A549 (cell line): ENCODE results near the gene MACROD1. TPM values are rescaled to one million over a fixed set of nuclear protein-coding genes. Genes with fewer than 3 reads are reported as not detected.
A peak's percentile ranks its signal among the peaks of the same experiment; 100 is the strongest.

Source experiments
- ATAC-seq, 2 experiments: fragments of 200-7000 bp in 1 of 2; fragments of >200 bp in 1 of 2; cut with Nextera tagmentation in 1 of 2; cut with Tn5 transposase in 1 of 2; 3 replicates each; pipeline versions ENCODE4 v1.8.0 to v1.9.1; 2018 to 2020; ENCODE audit warnings: mild to moderate bottlenecking in 1 of 2, moderate library complexity in 1 of 2
- CTCF ChIA-PET: fragments of 300-600 bp; sonication (Branson Sonifier 250); formaldehyde crosslinking; extraction: SDS; loops from one replicate; lab custom pipeline; 2021; ENCODE audit warnings: antibody characterized with exemption, inconsistent platforms; lab: Yijun Ruan, JAX
- POLR2A ChIA-PET: fragments of 350-600 bp; formaldehyde crosslinking; extraction: SDS; loops from one replicate; lab custom pipeline; 2021; ENCODE audit warnings: antibody characterized with exemption, inconsistent platforms; lab: Yijun Ruan, JAX
- DNase-seq, 2 experiments: peaks; one replicate each; pipeline versions ENCODE4 v3.0.0 to v3.0.0-alpha.2; 2011 to 2016; ENCODE audit warnings: low read depth in 1 of 2, low spot score in 1 of 2
- FAIRE-seq: peaks from 2 replicates; lab custom pipeline; 2011; peaks lifted over from hg19 to GRCh38; lab: Jason Lieb, UNC
- H3K27ac ChIP-seq, 2 experiments: fragments of >200 bp; sonication (Bioruptor Twin); formaldehyde crosslinking; 3 replicates each; pipeline ENCODE4 v1.5.1; 2016 to 2017
- H3K4me1 ChIP-seq: fragments of >200 bp; sonication (Bioruptor Twin); formaldehyde crosslinking; 3 replicates; pipeline ENCODE4 v1.6.1; 2016
- H3K4me2 ChIP-seq: fragments of >200 bp; sonication (Bioruptor Twin); formaldehyde crosslinking; 3 replicates; pipeline ENCODE4 v1.6.1; 2016
- H3K4me3 ChIP-seq: fragments of >200 bp; sonication (Bioruptor Twin); formaldehyde crosslinking; 3 replicates; pipeline ENCODE4 v1.5.1; 2016
- H3K9me3 ChIP-seq: fragments of >200 bp; sonication (Bioruptor Twin); formaldehyde crosslinking; 3 replicates; pipeline ENCODE4 v1.6.1; 2016
- BCL3 ChIP-seq: fragments of >200 bp; sonication (Bioruptor Twin); formaldehyde crosslinking; IDR thresholded peaks from 3 replicates; pipeline ENCODE4 v1.6.1; 2016
- CEBPB ChIP-seq, 2 experiments: fragments of >200 bp in 1 of 2; sonication (Bioruptor Twin) in 1 of 2; formaldehyde crosslinking in 1 of 2; IDR thresholded peaks; 2 replicates each; pipeline ENCODE4 v1.6.1; 2012 to 2016
- CHD2 ChIP-seq: fragments of 150-350 bp; IDR thresholded peaks from 2 replicates; pipeline ENCODE4 v1.6.1; 2014; ENCODE audit warnings: low read length; ENCODE audit not compliant: partially characterized antibody
- E2F6 ChIP-seq: IDR thresholded peaks from 2 replicates; pipeline ENCODE4 v1.6.1; 2012; ENCODE audit warnings: low read depth, borderline replicate concordance
- EHF ChIP-seq: fragments of 250-450 bp; sonication (Bioruptor Pico); IDR thresholded peaks from 2 replicates; pipeline ENCODE4 v1.5.0; 2020; ENCODE audit warnings: mild to moderate bottlenecking
- EHMT2 ChIP-seq: fragments of 200-600 bp; sonication (generic); IDR thresholded peaks from 2 replicates; pipeline ENCODE4 v1.6.1; 2016; ENCODE audit warnings: antibody characterized with exemption, low read depth, mild to moderate bottlenecking, moderate library complexity
- EP300 ChIP-seq, 2 experiments: fragments of >200 bp; sonication (Bioruptor Twin); formaldehyde crosslinking; IDR thresholded peaks; 2 replicates in 1 of 2; 3 replicates in 1 of 2; pipeline ENCODE4 v1.6.1; 2016 to 2017
- FOSB ChIP-seq: fragments of 250-450 bp; sonication (Bioruptor Pico); IDR thresholded peaks from 2 replicates; pipeline ENCODE4 v1.5.0; 2020; ENCODE audit warnings: mild to moderate bottlenecking, moderate library complexity
- FOSL2 ChIP-seq, 2 experiments: fragments of 450-650 bp in 1 of 2; fragments of >200 bp in 1 of 2; sonication (Bioruptor Twin) in 1 of 2; formaldehyde crosslinking; IDR thresholded peaks; 2 replicates each; pipeline versions ENCODE4 v1.5.0 to v1.6.1; 2016 to 2020; ENCODE audit warnings: mild to moderate bottlenecking in 1 of 2, moderate library complexity in 1 of 2
- KDM1A ChIP-seq: fragments of 200-600 bp; sonication (generic); IDR thresholded peaks from 2 replicates; pipeline ENCODE4 v1.6.1; 2016; ENCODE audit warnings: low read depth, mild to moderate bottlenecking
- MAX ChIP-seq: IDR thresholded peaks from 2 replicates; pipeline ENCODE4 v1.6.1; 2012
- MYC ChIP-seq: IDR thresholded peaks from 2 replicates; pipeline ENCODE4 v1.6.1; 2012; ENCODE audit warnings: mild to moderate bottlenecking, inconsistent platforms, low read length, improper control_type of control experiment, borderline replicate concordance
- NFE2L2 ChIP-seq: fragments of 150-350 bp; conservative IDR thresholded peaks from 2 replicates; pipeline ENCODE4 v1.6.1; 2014; ENCODE audit warnings: low read length
- PBX3 ChIP-seq: IDR thresholded peaks from 2 replicates; pipeline ENCODE4 v1.6.1; 2012
- POLR2A ChIP-seq: IDR thresholded peaks from 2 replicates; pipeline ENCODE4 v1.6.1; 2012; ENCODE audit warnings: mild to moderate bottlenecking, low read length
- REST ChIP-seq: fragments of 200-600 bp; sonication (generic); IDR thresholded peaks from 2 replicates; pipeline ENCODE4 v1.6.1; 2016; ENCODE audit warnings: antibody characterized with exemption, mild to moderate bottlenecking, moderate library complexity
- RNF2 ChIP-seq: fragments of 200-600 bp; sonication (generic); IDR thresholded peaks from 2 replicates; pipeline ENCODE4 v1.6.1; 2016; ENCODE audit warnings: low read depth, mild to moderate bottlenecking, antibody characterized with exemption, moderate library complexity, borderline replicate concordance
- USF2 ChIP-seq: fragments of 450-650 bp; IDR thresholded peaks from 2 replicates; pipeline ENCODE4 v1.6.1; 2014; ENCODE audit warnings: antibody characterized with exemption
- ZFP36 ChIP-seq: fragments of 450-650 bp; IDR thresholded peaks from 2 replicates; pipeline ENCODE4 v1.6.1; 2014; ENCODE audit warnings: borderline replicate concordance; ENCODE audit not compliant: partially characterized antibody
- WGBS: methylation state at CpG from one replicate; pipeline ENCODE4 v1.1.6; 2017; ENCODE audit errors: missing lambda C conversion rate; 5-methylcytosine and 5-hydroxymethylcytosine counted together
- polyA plus RNA-seq, 4 experiments: library from polyadenylated mRNA; depleted of rRNA in 3 of 4; stranded (reverse); fragments of >200 nt; fragmentation: RNase III in 1 of 4; extraction: RNeasy Plus Mini Kit Qiagen cat#74134 plus additional on column Dnase treatment in 1 of 4; gene quantifications; 2 replicates in 3 of 4; 3 replicates in 1 of 4; pipeline ENCODE4 v1.2.3, GENCODE V29; 2011 to 2017

MACROD1 gene
- polyA plus RNA-seq, 2 of the 4 experiments (the other 2 are of a cell fraction): 15.1 to 16.6 TPM

- Histone ChIP-seq H3K4me3 (no peak overlapping the region), H3K4me1 (no peaks in the 10 kb centered on the region; the same call in none of the 3 replicates), H3K4me2 (no peak overlapping the region), H3K27ac (no peak overlapping the region), H3K9me3 (no peaks in the 10 kb centered on the region)
- no peak for FAIRE-seq
- no peak for ATAC-seq
- TF ChIP-seq FOSB: no peak
- no peak for TF ChIP-seq EHMT2
- no peak for TF ChIP-seq FOSL2 (IDR thresholded peaks at IDR 0.05)
- no peak for TF ChIP-seq FOSL2 (CRISPR knock-in tag; IDR thresholded peaks at IDR 0.05)
- DNase-seq: no peak
- ChIA-PET POLR2A (no interaction called here), CTCF (interaction anchor here (1.0 to 4.5 kb wide), 3 partner anchors 12 to 60 kb away, joined by 3 to 25 read pairs (median 7); partner anchors contain the start of gene FERMT3)
- WGBS: 97% methylated on average over 5 of the region's 5 CpGs
Observed at GRCh38 chr11:64192434-64192833, 26.5 kb upstream of the MACROD1 start.

- Histone ChIP-seq H3K27ac (no peak overlapping the region; a peak in 1 of 6 replicates), H3K4me1 (peaks cover 20% of the 10 kb centered on the region), H3K4me2 (no peak overlapping the region), H3K4me3 (no peak overlapping the region), H3K9me3 (no peaks in the 10 kb centered on the region)
- DNase-seq (no peak), FAIRE-seq (no peak), ATAC-seq (peak in 1 of 2 experiments; percentile 0; a peak in 1 of 6 replicates)
- no peak for TF ChIP-seq NFE2L2
- no peak for TF ChIP-seq EHF (CRISPR knock-in tag)
- no peak for TF ChIP-seq MYC
- TF ChIP-seq FOSL2 (IDR thresholded peaks at IDR 0.05): no peak
- no peak for TF ChIP-seq FOSL2 (CRISPR knock-in tag; IDR thresholded peaks at IDR 0.05)
- TF ChIP-seq PBX3: no peak
- CTCF ChIA-PET: interaction anchor here (1.0 to 3.4 kb wide), 6 partner anchors 11 to 188 kb away, joined by 3 to 29 read pairs (median 6); partner anchors contain the start of gene FERMT3
- WGBS: 3% methylated on average over 30 of the region's 48 CpGs
- POLR2A ChIA-PET: interaction anchor here (1.0 to 2.3 kb wide), 11 partner anchors 11 to 130 kb away, joined by 3 to 22 read pairs (median 7); partner anchors contain the start of genes FKBP2, MACROD1, NUDT22 and PPP1R14B
Observed at GRCh38 chr11:64186492-64187165, 20.7 kb upstream of the MACROD1 start.

- Histone ChIP-seq H3K4me3 (peak within 1 kb of the TSS; percentile 52), H3K4me1 (peaks cover 26% of the 10 kb centered on the region), H3K4me2 (peak within 1 kb of the TSS; percentile 81), H3K9me3 (no peaks in the 10 kb centered on the region), H3K27ac (peak within 1 kb of the TSS; percentile 79 to 96)
- ATAC-seq (peak; percentile 84 to 93), DNase-seq (peak; percentile 99 to 100), FAIRE-seq (peak; percentile 85)
- 1% methylated on average over 28 of the region's 74 CpGs for WGBS
- POLR2A ChIA-PET: interaction anchor here (0.6 to 2.3 kb wide), 20 partner anchors 10 to 247 kb away, joined by 3 to 22 read pairs (median 4); partner anchors contain the start of genes COX8A, FKBP2, GPR137 and MACROD1
- CTCF ChIA-PET: interaction anchor here (0.8 to 3.4 kb wide), 16 partner anchors 10 to 188 kb away, joined by 3 to 29 read pairs (median 4); partner anchors contain the start of genes FERMT3, FKBP2 and MACROD1
- TF ChIP-seq KDM1A (no peak), MAX (peak; percentile 93), MYC (peak; percentile 71; the same call in 1 of the 2 replicates), PBX3 (peak; percentile 98), EP300 (IDR thresholded peaks at IDR 0.05) (no peak), E2F6 (peak; percentile 58; the same call in 1 of the 2 replicates), EHF (CRISPR knock-in tag) (no peak), CEBPB (IDR thresholded peaks at IDR 0.05) (no peak), BCL3 (no peak), RNF2 (no peak), POLR2A (peak; percentile 79), USF2 (no peak), REST (no peak), CHD2 (peak; percentile 52), ZFP36 (no peak)
Observed at GRCh38 chr11:64185693-64186491, 20.0 kb upstream of the MACROD1 start, which contains the start of gene STIP1. STIP1 (plus strand) TSS chr11:64186171; CDS start chr11:64186262, 91 bp downstream.
